ENCODE results near the gene COL19A1. TPM values are rescaled to one million over a fixed set of nuclear protein-coding genes. Genes with fewer than 3 reads are reported as not detected.

The COL19A1 gene
- total and polyA plus RNA-seq, 2 experiments from 2014 or later = not detected

DNA sequence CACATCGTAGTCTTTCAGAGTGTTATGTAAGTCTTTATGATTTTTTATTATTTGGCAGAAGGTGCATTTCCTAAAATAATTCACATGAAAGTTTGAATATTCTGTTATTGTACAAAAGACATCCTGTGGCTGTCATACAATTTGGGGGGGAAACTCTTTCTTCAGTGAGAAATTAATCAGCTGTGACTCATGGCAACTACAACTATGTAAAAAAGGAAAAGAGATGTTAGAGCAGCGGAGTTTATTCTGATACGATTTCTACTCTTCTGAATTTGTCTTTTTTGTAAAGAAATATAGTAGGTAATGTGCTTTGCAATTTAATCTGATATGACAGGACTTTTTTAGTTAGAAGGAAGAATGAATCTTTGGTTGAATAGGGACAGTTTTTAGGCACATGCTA is 14.2 kb downstream of the COL19A1 start:
- no peak for TF ChIP-seq NANOG (IDR thresholded peaks at IDR 0.05; ENCODE audit: borderline replicate concordance)
- TF ChIP-seq ZNF462 (CRISPR knock-in tag; IDR thresholded peaks at IDR 0.05) = no peak
- TF ChIP-seq EZH2phosphoT487 (IDR thresholded peaks at IDR 0.05; ENCODE audit: unreplicated experiment) = no peak
- no peak for TF ChIP-seq POLR2AphosphoS5 (IDR thresholded peaks at IDR 0.05; ENCODE audit: low read depth)
- TF ChIP-seq CREB1 (CRISPR knock-in tag; IDR thresholded peaks at IDR 0.05; ENCODE audit: low read depth) = no peak
- TF ChIP-seq, protein P1, sequence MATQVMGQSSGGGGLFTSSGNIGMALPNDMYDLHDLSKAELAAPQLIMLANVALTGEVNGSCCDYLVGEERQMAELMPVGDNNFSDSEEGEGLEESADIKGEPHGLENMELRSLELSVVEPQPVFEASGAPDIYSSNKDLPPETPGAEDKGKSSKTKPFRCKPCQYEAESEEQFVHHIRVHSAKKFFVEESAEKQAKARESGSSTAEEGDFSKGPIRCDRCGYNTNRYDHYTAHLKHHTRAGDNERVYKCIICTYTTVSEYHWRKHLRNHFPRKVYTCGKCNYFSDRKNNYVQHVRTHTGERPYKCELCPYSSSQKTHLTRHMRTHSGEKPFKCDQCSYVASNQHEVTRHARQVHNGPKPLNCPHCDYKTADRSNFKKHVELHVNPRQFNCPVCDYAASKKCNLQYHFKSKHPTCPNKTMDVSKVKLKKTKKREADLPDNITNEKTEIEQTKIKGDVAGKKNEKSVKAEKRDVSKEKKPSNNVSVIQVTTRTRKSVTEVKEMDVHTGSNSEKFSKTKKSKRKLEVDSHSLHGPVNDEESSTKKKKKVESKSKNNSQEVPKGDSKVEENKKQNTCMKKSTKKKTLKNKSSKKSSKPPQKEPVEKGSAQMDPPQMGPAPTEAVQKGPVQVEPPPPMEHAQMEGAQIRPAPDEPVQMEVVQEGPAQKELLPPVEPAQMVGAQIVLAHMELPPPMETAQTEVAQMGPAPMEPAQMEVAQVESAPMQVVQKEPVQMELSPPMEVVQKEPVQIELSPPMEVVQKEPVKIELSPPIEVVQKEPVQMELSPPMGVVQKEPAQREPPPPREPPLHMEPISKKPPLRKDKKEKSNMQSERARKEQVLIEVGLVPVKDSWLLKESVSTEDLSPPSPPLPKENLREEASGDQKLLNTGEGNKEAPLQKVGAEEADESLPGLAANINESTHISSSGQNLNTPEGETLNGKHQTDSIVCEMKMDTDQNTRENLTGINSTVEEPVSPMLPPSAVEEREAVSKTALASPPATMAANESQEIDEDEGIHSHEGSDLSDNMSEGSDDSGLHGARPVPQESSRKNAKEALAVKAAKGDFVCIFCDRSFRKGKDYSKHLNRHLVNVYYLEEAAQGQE (IDR thresholded peaks at IDR 0.05; ENCODE audit: unreplicated experiment) = no peak
- no peak for TF ChIP-seq ZNF331 (CRISPR knock-in tag; IDR thresholded peaks at IDR 0.05; ENCODE audit: low read depth)
- no peak for TF ChIP-seq ETS1 (IDR thresholded peaks at IDR 0.05)
- TF ChIP-seq EZH2 (IDR thresholded peaks at IDR 0.05; ENCODE audit: low read depth, unreplicated experiment) = no peak
- TF ChIP-seq, protein P2, sequence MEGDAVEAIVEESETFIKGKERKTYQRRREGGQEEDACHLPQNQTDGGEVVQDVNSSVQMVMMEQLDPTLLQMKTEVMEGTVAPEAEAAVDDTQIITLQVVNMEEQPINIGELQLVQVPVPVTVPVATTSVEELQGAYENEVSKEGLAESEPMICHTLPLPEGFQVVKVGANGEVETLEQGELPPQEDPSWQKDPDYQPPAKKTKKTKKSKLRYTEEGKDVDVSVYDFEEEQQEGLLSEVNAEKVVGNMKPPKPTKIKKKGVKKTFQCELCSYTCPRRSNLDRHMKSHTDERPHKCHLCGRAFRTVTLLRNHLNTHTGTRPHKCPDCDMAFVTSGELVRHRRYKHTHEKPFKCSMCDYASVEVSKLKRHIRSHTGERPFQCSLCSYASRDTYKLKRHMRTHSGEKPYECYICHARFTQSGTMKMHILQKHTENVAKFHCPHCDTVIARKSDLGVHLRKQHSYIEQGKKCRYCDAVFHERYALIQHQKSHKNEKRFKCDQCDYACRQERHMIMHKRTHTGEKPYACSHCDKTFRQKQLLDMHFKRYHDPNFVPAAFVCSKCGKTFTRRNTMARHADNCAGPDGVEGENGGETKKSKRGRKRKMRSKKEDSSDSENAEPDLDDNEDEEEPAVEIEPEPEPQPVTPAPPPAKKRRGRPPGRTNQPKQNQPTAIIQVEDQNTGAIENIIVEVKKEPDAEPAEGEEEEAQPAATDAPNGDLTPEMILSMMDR (conservative IDR thresholded peaks at IDR 0.05; ENCODE audit: low read depth in 2 of 2) = no peak
- no peak for TF ChIP-seq ZNF114 (CRISPR knock-in tag; IDR thresholded peaks at IDR 0.05)
- no peak for TF ChIP-seq JUNB (IDR thresholded peaks at IDR 0.05; ENCODE audit: unreplicated experiment)
- no peak for TF ChIP-seq STAT1 (IDR thresholded peaks at IDR 0.05; ENCODE audit: unreplicated experiment)
- Histone ChIP-seq H3K4me1 (ENCODE audit: insufficient read depth) (no peaks in the 10 kb centered on the region), H4K20me1 (replicated peaks; ENCODE audit: insufficient read depth) (no peaks in the 10 kb centered on the region), H3K79me2 (replicated peaks; ENCODE audit: insufficient read depth) (no peaks in the 10 kb centered on the region), H3F3A (replicated peaks; ENCODE audit: low read depth) (no peaks in the 10 kb centered on the region), H3K27ac (ENCODE audit: low read depth) (no peak overlapping the region), H3K36me3 (ENCODE audit: insufficient read depth) (no peaks in the 10 kb centered on the region), H3K27me3 (ENCODE audit: insufficient read depth) (no peaks in the 10 kb centered on the region), H3K4me2 (no peak overlapping the region), H3K4me3 (no peak overlapping the region), H3K9me2 (ENCODE audit: insufficient read depth) (0 out of 2 replicates have a peak, but pooled peaks cover 3% of the 10 kb centered on the region), H2AFZ (no peak overlapping the region; the same call in 1 of the 2 replicates)
- ATAC-seq (no peak), DNase-seq (ENCODE audit: low spot score) (no peak)
- Mint-ChIP-seq H3K27me3 (ENCODE audit: insufficient read depth, low read depth, poor library complexity) (no peaks in the 10 kb centered on the region), H3K4me3 (no peak overlapping the region), H3K4me1 (peaks cover 6% of the 10 kb centered on the region), H3K9me3 (no peaks in the 10 kb centered on the region; the same call in 2 of the 3 replicates), H3K27ac (no peak overlapping the region), H3K36me3 (ENCODE audit: low read depth) (no peaks in the 10 kb centered on the region)

Data from GM23338 (cell line).